NT2/D1 (cell line): ENCODE data around the gene CDKN2C.

Experiments
- SUZ12 ChIP-seq: IDR thresholded peaks from 2 replicates; pipeline ENCODE4 v1.6.1; 2011; ENCODE audit not compliant: insufficient read length, insufficient read depth; ENCODE audit errors: extremely low read depth
- YY1 ChIP-seq: IDR thresholded peaks from 2 replicates; pipeline ENCODE4 v1.6.1; 2011; ENCODE audit not compliant: insufficient read length, insufficient read depth
- ZNF274 ChIP-seq: IDR thresholded peaks from 2 replicates; pipeline ENCODE4 v1.6.1; 2011; ENCODE audit warnings: mild to moderate bottlenecking, low read depth, low read length

GRCh38 chr1:50971748-50972305 lies 1.8 kb downstream of the CDKN2C start:
- no peak for TF ChIP-seq YY1
- no peak for TF ChIP-seq SUZ12
- no peak for TF ChIP-seq ZNF274
